Measurements from ENCODE around the gene ATG101.

ATG101 gene

DNA sequence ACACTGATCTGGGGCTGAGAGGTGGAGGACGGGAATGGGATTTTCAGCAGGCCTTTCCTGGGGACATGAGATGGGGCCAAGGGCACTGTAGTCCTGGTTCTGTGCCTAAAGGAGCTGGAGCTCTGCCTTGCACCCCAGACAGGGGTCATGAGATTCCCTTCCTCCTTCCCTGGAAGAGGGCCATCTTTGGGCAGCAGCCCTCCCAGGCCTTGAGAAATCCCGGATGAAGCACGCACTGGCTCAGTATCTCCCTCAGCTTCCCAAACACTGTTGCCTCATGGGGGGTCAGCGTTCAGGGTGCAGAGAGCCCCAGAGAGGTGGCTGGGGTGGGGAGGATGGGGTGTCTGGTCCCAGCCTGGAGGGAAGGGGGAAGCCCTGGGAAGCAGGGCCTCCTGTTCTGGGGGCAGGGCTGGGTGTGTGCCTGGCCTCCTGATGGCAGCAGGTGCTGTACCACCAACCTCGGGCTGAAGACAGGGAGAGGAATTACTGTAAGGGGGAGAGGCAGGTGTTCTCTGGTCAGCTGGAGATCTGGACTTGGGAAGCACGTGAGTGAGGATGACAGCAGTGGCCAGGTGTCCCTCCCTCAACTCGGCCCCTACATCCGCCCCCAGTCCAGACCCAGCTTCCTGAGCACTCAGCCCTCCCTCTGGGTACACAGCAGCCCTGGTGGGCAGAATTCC lies 26.9 kb upstream of the ATG101 start:
- DNase-seq = no peak

- no peak for DNase-seq
These were observed 26.2 kb upstream of the ATG101 start for GRCh38 chr12:52043386-52044212.

DNA sequence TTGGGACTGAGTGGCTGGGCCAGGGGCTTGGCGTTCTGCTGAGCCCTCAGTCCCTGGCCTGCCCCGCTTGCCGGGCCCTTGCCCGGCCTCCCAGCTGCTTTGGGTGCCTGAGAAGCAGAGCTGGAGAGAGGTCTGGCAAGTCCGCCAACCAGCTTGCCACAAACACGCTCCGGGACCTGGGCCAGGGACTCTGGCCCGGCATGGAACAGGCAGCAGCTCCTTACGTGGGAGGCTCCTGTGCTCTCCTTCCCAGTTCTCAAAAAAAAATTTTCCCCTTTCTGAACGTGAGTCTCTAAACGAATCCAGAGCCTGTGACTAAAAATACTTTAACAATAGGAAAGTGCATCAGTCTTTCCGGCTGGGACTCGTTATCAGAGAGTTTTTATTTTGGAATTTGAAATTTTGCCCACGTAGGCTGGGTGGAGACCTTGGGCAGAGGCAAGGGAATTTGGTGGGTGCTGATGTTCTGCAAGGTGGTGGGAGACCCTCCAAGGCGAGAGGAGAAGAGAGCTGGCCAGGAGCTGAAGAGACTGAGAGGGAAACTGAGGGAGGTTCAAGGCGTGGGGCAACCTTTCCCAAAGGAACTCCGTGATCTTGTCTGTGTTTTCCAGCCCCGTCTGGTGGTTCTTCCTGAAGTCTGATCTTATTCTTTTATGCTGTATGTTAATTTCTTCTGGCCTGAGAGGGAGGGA lies 25.3 kb upstream of the ATG101 start:
- no peak for DNase-seq

DNA sequence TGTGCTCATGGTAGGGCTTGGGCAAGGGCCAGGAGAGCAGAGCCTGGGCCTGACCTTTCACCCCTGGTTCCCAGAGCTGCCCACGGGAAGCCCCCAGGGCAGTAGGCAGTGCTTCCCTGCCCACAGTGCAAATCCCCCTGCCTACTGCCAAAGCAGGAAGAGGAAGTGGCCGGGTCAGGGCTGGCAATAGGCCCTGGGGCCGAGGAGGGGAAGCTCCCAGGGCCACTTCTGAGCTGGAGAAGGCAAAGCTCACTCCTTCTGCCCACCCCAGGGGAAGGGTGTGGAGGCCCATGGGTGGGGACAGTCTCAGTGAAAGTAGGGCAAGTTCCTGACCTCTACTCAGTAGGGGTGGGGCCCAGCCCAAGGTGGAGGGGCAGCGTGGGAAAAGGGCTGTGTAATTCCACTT lies 24.0 kb upstream of the ATG101 start:
- DNase-seq = no peak

DNA sequence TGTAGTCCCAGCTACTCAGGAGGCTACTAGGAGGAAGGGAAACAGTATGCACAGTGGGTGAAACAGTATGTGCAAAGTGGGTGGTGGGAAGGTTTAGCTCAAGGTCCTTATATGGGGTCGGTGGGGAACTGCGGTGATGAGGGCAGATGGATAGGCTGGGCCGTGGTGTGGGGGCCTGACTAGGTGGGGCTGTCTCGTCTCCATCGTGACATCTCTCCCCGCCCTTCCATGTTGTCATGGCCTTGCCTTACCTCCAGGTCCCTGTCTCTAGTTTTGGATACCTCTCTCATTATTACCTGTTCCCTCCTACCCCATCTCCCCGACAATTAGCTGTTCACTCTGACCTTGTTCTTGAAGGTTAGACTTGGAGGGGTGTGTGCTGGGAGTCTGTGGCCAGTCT lies 22.9 kb upstream of the ATG101 start:
- no peak for DNase-seq

GRCh38 chr12:52049286-52049685 lies 20.5 kb upstream of the ATG101 start:
- no peak for DNase-seq

DNA sequence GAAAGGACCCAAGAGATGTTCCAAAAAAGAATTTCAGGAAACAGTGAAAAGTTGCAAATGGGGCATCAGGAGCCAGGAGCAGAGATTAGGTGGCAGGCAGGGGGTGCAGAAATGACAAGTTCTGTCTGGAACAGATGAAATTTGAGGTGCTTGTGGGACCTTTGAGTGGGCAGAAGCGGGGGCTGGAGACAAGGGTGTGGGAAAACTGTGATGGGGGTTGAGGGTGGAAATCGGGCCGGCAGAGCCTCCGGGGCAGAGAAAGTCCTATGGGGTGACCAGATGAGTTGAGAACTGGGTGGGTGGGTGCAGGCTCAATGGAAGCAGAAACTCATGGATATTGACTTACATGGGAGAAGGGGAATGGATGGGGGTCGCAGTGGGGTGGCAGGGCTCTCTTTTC lies 20.1 kb upstream of the ATG101 start:
- no peak for DNase-seq

GRCh38 chr12:52050116-52050757 lies 19.5 kb upstream of the ATG101 start:
- no peak for DNase-seq

DNA sequence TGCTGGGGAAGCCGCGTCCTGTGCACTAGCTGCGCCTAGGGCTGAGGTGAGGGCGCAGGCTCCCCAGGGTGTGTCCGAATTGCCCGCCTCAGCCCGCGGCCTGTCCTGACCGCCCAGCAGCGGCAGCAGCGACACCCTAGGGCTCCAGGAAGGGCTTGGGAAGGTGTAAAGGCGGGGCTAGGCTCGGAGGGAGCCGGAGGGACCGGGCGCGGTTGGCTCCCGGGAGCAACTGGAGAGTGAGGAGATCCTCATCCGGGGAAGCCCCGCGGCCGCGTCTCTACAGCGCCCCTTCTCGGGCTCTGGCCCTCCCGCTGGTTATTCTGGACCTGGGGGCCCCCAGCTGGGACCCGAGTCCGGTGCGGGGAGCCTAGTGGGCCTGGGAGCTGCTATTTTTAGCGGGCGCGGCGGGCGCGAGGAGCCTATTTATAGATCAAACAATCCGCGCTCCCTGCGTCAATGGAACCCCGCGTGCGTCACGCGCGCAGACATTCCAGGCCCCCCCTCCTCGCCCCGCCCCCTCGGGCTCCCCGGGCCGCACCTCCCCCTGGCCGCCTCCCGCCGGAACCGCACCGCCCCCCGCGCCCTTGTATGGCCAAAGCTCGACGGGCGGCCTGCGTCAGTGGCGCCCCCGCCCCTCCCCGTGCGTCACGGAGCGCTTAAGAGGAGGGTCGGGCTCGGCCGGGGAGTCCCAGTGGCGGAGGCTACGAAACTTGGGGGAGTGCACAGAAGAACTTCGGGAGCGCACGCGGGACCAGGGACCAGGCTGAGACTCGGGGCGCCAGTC lies 18.8 kb upstream of the ATG101 start, which contains the start of gene NR4A1:
TSS of gene NR4A1 (plus strand) at position 685 of the 784 bp plus-strand sequence. CDS start 2,887 bp downstream, outside the sequence.
- DNase-seq = peak; percentile 100

DNA sequence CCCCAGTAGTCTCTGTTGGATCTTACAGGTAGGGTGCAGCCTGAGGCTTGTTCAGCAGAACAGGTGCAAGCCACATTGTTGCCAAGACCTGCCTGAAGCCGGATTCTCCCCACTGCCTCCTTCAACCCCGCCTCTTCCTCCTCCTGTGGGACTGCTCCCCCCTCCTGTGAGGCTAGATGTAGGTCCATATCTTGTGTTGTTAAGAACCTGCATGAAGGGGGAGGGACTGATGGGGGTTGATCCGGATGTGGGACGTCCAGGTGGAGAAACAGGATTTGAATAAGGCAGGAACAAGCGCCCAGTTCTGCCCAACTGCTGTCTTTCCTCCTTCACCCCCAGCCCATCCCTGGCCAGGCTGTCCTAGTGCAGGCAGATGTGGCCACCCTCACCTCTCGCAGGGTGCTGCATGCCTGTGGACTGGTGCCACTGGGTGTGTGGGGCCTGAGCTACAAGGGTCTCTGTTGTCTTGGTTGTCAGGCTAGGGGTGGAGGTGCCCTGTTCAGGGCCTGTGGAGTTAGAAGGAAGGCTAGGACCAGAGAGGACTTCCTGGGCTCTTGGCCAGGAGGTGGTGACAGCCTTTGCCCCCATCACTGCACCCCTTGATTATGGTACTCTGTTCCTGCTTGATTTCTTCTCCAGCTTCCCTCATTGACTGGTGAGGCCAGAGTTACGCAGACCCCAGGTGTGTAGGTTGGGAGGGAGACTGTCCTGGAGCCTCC lies 17.2 kb upstream of the ATG101 start:
- no peak for DNase-seq

DNA sequence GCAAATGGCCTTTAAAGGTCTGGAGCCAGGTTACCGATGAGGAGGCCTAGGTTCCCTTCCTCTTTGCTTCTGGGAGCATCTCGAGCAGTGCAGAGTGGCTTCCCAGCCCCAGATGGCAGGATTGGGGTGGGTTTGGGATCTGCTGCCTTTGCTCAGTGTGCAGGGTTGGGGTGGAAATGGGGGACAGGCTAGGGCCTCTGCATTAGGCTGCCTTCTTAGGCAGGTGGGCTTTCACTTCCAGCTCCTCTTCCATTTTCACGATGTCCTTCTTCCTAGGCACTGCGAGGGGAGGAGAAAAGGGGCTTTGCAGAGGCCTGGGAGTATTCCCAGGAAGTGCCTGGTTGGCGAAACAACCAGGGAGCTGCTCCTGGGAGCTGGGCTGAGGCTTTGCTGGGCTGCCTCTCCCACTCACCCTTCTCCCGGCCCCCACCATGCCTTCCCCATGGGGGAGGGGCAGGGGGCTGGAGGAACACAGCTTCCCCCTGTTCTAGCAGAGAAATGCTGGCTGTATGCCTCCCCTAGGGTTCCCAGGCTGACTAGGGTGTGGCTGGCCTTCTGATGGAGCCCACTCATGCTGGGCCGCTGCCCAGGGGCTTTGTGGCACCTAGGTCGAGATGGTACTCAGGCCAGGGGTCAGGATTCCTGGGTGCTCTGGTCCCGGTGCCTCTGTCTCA lies 16.1 kb upstream of the ATG101 start:
- DNase-seq = no peak

DNA sequence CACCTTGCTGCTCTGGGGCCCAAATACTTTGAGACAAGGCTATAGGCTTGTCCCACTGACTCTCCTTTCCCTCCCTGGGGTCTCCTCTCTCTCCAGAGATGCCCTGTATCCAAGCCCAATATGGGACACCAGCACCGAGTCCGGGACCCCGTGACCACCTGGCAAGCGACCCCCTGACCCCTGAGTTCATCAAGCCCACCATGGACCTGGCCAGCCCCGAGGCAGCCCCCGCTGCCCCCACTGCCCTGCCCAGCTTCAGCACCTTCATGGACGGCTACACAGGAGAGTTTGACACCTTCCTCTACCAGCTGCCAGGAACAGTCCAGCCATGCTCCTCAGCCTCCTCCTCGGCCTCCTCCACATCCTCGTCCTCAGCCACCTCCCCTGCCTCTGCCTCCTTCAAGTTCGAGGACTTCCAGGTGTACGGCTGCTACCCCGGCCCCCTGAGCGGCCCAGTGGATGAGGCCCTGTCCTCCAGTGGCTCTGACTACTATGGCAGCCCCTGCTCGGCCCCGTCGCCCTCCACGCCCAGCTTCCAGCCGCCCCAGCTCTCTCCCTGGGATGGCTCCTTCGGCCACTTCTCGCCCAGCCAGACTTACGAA lies 15.4 kb upstream of the ATG101 start:
- no peak for DNase-seq

- DNase-seq = no peak
These were observed 14.7 kb upstream of the ATG101 start for GRCh38 chr12:52054833-52055730.

DNA sequence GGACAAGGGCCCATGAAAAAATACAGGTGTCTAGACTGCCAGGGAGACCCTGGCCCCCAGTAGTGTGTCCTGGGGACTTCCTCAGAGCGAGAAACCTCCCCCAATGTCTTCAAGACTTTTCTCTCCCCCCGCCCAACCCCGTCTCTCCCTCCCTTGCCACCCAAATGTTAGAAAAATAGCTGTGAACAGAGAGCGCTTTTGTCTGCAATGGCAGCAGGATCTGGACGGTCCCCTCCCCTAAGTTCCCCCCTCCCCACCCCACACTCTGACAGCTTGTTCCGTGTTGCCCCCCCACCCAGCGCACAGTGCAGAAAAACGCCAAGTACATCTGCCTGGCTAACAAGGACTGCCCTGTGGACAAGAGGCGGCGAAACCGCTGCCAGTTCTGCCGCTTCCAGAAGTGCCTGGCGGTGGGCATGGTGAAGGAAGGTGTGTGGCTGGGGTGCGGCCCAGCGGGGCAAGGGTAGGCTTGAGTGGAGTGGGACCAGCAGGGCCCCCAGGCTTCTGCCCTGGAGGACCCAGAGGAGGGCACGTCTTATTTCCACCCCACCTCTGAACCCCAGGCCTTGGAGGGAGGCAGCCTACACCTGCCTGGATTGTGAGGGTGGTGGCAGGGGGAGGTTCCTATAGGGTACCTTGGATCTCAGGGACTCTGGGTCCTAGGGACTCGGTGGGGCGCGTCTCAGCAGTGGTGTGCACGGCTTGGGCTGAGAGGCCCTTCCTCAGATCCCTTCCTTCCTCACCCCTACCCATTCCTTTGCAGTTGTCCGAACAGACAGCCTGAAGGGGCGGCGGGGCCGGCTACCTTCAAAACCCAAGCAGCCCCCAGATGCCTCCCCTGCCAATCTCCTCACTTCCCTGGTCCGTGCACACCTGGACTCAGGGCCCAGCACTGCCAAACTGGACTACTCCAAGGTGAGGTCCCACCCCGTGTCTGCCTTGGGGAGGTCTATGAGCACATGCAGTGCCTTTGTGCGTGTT lies 13.8 kb upstream of the ATG101 start:
- no peak for DNase-seq

DNA sequence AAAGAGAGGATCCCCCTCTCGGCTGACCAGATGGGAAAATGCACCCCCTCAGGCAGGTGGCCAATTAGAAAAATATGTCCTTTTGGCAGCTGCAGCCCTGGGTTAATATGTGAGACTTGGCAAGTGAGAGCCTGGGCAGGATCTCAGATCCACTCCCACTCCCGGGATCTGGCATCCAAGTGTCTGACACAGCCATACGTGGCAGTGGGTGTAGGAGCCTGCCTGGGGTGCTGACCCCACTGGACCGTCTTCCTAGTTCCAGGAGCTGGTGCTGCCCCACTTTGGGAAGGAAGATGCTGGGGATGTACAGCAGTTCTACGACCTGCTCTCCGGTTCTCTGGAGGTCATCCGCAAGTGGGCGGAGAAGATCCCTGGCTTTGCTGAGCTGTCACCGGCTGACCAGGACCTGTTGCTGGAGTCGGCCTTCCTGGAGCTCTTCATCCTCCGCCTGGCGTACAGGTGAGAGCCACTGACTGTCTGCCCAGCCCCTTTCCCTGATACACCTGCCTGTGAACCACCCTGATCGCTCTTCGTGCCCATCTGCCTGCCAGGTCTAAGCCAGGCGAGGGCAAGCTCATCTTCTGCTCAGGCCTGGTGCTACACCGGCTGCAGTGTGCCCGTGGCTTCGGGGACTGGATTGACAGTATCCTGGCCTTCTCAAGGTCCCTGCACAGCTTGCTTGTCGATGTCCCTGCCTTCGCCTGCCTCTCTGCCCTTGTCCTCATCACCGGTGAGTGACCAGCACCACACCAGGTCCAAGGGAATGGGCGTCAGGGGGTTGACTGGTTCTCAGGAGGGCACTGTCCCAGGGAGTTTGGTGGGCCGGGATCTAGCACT lies 12.8 kb upstream of the ATG101 start:
- no peak for DNase-seq

GRCh38 chr12:52057638-52058576 lies 11.9 kb upstream of the ATG101 start:
- no peak for DNase-seq

Data from effector CD4-positive, alpha-beta T cell (primary cell).